HG03175 (cell line): ENCODE measurements around the gene MS4A12.
A peak's percentile ranks its signal among the peaks of the same experiment; 100 is the strongest.
"Not testable (repeated sequence)": the region's sequence is repeated elsewhere in the genome, so short reads cannot be mapped to it uniquely, and the experiment has no call there.

ENCODE experiments used
- ATAC-seq: cut with Tn5 transposase; IDR thresholded peaks from one replicate; pipeline ENCODE4 v1.9.1; 2021; ENCODE audit warnings: mild to moderate bottlenecking, moderate library complexity; ENCODE audit not compliant: unreplicated experiment

MS4A12 gene

GRCh38 chr11:60492488-60493009 lies at the start of gene MS4A12:
MS4A12 (plus strand) TSS chr11:60492778; CDS start chr11:60497319, 4,541 bp downstream.
- no peak for ATAC-seq

GRCh38 chr11:60447070-60447469 lies 45.5 kb upstream of the MS4A12 start:
- ATAC-seq = no peak

- no peak for ATAC-seq
These were observed 44.7 kb upstream of the MS4A12 start for GRCh38 chr11:60447846-60448245.

- not testable (repeated sequence) for ATAC-seq
These were observed 41.4 kb upstream of the MS4A12 start for GRCh38 chr11:60451185-60451584.

DNA sequence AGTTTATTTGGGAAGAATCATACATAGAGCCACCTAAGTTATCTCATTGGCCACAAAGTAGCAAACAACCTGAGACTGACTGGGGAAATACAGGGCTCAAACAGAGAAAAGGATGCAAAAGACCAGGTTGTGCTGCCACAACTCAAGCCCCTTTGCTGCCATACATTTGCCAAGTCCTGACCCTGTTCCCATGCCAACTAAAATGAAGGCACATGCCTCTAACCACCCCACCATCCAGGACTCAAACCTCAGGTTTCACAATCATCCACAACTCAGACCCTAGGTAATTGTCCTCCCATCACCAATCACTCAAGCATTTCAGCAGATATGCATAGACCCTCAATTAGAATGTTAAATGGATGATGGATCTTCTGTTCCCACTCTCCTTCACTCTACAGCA lies 38.4 kb upstream of the MS4A12 start:
- no peak for ATAC-seq

DNA sequence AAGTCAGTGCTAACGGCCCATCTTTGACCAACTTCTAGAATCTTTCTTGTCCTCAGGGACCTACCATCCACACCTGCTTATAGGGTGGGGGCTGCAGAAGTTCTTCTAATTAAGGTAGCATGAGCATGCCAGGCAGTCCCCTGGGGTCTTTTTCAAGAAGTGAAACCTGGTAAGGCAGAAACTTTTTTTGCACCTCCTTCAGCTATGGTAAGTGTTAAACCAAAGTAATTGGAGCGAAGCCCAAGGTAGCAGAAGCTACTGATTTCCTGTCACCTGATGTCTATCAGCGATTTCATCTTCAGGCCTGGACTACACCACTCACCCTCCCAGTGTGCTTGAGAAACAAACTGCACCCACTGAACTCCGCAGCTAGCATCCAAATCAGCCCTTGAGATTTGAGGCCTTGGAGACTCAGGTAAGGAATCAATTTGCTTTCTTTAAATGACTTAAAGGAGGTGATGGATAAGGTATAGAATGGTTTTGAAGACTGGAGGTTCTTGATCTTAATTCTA lies 37.0 kb upstream of the MS4A12 start, which contains the start of gene MS4A1:
TSS of gene MS4A1 (plus strand) at position 317 of the 512 bp plus-strand sequence. CDS start 6,528 bp downstream, outside the sequence.
- peak; percentile 87 for ATAC-seq

GRCh38 chr11:60457576-60457975 lies 35.0 kb upstream of the MS4A12 start:
- ATAC-seq = peak; percentile 30

DNA sequence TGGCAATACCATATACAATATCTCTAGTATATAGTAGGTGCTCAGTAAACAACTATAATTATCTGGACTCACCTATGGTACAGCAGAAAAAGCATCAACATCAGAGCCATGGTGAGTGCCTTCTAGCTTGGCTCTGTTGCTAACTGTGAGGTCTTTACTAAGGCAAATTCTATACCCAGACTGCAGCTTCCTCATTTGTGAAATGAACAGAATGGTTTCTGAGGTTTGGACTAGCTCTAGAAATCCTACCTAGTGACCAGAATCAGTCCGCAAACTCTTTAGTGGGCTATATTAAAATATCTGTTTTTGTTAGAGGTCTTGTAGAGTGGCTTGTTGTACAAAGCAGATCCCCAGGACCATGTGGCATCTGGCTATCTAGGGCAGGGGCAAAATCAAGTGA lies 33.2 kb upstream of the MS4A12 start:
- ATAC-seq = no peak

DNA sequence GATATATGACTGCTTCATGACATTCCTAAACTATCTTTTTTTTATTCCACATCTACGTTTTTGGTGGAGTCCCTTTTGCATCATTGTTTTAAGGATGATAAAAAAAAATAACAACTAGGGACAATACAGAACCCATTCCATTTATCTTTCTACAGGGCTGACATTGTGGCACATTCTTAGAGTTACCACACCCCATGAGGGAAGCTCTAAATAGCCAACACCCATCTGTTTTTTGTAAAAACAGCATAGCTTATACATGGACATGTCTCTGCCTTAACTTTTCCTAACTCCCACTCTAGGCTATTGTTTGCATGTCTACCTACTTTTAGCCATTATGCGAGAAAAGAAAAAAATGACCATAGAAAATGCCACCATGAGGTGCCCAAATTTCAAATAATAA lies 23.7 kb upstream of the MS4A12 start:
- ATAC-seq = no peak

DNA sequence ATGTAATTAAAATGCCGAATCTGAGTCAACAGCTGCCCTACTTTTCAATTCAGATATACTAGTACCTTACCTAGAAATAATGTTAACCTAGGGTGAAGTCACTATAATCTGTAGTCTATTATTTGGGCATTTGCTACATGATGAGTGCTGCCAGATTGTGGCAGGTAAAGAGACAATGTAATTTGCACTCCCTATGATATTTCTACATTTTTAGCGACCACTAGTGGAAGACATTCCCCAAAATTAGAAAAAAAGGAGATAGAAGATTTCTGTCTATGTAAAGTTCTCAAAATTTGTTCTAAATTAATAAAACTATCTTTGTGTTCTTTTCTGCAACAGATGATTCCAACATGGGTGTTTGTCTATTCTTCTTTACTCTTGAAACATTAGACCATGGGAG lies 22.9 kb upstream of the MS4A12 start:
- no peak for ATAC-seq

DNA sequence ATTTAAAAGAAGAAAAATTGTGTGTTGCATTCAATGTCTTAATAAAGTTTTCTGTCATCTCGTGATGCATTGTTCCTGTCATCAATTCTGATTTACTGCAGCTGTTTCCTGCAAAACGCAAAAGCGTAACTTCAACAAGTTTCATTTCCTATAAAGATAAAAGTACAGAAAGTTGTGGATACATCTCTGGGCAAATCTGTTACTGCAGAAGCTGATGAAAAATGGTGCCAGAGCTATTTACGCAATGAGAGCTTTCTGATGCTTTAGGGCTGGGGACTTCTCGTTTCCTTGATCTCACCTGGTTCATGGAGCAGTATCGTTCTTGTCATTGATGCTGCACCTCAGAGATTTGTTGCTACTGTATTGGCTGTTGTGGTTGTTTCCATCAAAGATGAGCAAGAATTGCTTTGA lies 15.5 kb upstream of the MS4A12 start:
- ATAC-seq = peak; percentile 62

DNA sequence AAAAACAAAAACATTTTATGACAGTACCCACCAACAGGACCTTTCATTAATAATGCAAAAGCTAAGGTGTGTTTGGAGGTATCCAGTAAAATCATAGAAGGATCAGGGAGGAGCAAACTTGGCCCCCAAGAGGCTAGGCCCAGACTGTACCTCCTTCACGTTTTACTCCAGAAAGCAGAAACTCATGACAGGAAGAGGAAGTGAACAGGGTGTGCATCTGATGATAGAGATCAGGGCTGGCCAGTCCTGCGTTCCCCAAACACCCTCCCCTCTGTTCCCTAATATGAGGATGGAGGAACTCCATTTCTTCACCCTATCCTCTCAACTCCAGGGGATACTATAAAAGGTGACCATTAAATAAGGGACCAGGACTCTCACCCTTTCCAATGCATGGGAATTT lies 10.2 kb upstream of the MS4A12 start:
- peak; percentile 49 for ATAC-seq

GRCh38 chr11:60485987-60486386 lies 6.6 kb upstream of the MS4A12 start:
- ATAC-seq = peak; percentile 99

- ATAC-seq = no peak
These were observed 876 bp downstream of the MS4A12 start for GRCh38 chr11:60493454-60493853.

DNA sequence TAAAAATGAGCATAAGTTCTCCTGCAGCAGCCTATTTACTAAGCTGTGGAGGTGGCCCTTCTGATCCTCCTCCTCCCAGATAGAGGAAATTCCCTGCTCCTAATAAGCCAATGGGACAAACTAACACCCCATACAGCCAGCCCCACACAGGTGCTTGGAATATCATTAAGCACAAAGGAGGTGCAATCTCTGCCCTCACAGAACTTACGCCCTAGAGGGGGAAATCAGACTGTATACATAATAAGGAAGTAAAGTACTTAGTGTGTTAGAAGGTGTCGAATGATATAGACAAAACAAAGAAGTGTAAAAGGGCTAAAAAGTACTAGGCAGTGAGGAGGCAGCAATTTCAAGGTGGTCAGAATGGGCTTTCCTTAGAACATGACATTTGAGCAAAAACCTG lies 5.8 kb downstream of the MS4A12 start:
- peak; percentile 32 for ATAC-seq

- ATAC-seq = peak; percentile 86
These were observed 6.3 kb downstream of the MS4A12 start for GRCh38 chr11:60498853-60499252.

GRCh38 chr11:60500276-60500910 lies 7.8 kb downstream of the MS4A12 start:
- no peak for ATAC-seq

DNA sequence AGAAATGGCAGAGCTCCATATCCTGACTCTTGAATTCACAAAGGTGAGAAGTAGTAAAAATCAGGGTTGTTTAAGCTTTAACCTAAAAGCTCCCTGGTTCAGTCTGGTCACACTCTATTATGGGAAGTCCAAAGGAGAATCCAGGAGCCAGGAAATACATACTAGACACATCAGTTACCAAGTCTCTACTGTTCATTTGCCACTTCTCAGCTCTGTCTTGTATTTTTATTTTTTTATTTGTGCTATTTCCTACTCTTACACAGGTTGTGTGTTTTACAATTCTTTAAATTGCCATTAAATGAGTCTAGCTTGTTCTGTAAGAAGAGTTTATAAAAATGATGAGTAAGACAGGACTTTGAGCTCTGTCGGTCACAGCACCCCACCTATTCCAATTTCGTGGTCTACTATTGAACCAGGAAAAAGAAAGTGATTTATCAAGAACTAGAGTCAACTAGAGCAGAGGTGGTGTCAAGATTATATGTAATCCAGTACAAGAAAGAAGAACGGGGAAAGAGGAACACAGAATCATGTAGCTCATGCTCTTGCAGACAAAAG lies 9.7 kb downstream of the MS4A12 start:
- no peak for ATAC-seq

GRCh38 chr11:60504219-60504905 lies 11.8 kb downstream of the MS4A12 start:
- ATAC-seq = no peak

DNA sequence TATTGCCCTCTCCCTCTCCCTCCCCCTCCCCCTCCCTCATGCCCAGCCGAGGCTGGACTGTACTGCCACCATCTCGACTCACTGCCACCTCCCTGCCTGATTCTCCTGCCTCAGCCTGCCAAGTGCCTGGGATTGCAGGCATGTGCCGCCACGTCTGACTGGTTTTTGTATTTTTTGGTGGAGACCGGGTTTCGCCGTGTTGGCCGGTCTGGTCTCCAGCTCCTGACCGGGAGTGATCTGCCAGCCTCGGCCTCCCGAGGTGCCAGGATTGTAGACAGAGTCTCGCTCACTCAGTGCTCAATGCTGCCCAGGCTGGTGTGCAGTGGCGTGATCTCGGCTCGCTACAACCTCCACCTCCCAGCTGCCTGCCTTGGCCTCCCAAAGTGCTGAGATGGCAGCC lies 17.0 kb downstream of the MS4A12 start:
- not testable (repeated sequence) for ATAC-seq

- ATAC-seq = not testable (repeated sequence)
These were observed 17.6 kb downstream of the MS4A12 start for GRCh38 chr11:60510209-60510608.

DNA sequence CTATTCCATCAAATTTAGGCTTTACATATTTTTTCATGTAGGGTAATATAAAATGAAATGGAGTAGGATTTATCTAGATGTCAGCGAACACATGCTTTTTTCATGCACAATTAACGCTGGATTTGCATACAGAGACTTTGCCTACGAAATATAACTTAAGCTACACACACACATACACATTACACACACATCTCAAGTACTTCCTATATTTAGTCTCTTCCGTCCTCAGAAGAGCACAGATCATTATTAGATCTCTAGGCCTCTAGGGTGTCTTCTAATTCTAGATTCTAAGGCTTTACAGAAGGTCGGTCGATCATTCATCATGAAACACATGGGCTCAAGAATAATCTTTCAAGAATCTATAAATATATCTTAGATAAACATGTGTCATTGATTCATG lies 18.8 kb downstream of the MS4A12 start:
- no peak for ATAC-seq
